Measurements from ENCODE around the gene RRP1.

RRP1 gene

DNA sequence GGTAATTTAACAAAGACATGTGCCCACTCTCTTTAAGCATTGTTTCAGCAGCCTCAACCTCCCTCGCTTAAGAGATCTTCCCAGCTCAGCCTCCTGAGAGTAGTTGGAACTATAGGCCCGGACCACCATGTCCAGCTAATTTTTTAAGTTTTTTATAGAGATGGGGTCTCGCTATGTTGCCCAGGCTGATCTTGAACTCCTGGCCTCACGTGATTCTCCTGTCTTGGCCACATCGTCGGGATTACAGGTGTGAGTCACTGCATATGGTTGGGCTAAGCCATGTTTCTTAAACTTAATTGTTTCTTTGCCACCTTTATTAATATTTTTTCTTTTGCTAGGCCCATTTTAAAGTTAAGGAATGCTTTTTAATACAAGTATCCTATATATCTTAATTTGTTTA, 57.1 kb downstream of the RRP1 start:
- DNase-seq, result no peak

DNA sequence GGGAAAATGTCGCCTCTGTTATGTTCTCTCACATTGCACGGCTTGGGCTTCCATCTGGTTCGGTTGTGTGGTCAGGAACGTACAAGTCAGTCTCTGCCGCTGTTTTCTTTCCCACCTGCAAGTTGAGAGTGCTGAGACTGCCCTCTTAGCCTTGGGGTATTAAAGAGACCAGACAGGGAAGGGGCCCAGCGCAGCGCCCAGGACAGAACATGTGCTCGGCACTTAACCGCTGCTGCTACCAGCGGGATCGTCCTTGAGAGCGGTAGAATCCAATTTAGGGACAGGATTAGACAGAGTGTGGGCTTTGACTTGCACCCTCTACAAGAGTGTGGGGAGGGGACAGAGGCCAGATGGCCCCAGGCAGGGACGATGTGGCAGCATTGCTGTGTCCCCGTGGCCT, 57.9 kb downstream of the RRP1 start:
- no peak for DNase-seq

DNA sequence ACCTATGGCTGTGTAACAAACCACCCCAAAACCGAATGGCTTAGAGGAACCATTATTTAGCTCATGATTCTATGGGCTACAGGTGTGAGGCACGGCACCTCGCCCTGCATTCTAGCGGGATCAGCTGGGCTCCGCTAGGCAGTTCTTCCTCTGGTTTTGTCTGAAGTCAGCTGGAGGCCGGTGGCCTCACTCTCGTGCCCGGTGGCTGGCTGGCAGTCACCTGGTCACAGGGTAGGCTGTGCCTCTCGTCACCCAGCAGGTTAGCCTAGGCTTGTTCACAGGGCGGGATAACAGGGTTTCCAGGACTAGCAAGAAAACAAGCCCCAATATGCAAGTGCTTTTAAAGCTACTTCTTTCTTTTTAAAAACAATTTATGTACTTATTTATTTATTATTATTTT, 59.4 kb downstream of the RRP1 start:
- no peak for DNase-seq

DNA sequence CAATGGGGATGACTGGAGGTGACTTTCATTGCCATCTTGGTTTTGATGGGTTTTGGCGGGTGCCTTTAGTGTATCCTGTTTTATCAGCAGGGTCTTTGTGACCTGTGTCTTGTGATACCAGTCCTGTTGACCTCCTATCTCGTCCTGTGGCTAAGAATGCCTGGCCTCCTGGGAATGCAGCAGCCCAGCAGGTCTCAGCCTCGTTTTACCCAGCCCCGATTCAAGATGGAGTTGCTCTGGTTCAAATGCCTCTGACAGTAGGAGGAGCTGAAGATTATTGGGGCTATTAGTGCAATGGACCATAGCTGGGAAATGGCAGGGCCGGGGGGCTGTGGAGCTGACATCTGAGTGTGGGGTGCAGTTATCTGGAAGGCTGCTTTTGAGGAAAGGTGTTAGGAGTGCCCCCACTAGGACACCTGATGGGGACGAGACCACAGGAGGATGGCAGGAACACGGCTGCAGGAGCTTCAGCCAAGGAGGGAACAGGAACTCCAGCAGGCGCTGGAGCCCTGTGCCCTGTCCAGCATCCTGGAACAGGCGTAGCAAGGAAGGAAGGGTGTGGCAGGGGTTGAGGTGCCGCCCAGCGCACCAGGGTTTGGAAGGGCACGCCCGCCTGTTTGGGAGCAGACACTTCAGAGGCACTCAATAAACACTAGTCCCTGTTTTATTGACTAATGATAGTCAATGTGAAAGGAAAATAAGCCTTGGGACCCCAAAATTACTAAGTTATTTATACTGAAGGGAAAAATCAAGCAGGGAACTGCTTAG, 60.3 kb downstream of the RRP1 start:
- no peak for DNase-seq

DNA sequence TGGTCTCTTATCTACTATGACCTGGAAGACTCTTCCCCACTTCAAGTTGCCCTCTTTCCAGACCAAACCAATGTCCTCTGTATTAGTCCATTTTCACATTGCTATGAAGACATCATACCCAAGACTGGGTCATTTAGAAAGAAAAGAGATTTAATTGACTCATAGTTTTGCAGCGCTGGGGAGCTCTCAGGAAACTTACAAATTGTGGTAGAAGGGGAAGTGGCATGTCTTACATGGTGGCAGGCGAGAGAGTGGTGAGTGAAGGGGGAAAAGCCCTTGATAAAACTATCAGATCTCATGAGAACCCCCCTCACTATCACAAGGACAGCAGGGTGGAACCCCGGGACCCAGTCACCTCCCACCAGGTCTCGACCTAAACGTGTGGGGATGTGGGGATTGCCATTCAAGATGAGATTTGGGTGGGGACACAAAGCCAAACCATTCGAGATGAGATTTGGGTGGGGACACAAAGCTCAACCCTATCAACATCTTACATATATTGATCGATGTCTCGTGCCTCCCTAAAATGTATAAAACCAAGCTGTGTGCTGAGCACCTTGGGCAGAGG, 61.4 kb downstream of the RRP1 start:
- no peak for DNase-seq

DNA sequence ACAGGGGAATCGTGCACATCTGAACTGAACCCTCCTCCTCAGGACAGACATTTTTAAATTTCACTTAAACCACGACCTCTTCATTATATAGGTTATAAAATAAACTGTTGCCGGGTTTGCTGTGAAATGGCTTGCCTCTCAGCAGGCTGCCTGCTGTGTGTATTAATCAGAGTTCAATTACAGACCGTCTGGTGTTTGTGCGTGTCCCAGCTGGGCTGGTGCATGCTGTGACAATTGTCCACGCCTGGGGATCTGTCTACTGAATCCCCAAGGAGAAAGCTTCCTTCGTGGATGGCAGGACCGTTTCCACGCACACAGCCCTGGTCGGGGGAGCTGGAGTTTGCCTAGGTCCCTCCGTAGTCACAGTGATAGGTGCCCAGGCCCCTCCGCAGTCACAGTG, 62.2 kb downstream of the RRP1 start:
- no peak for DNase-seq

DNA sequence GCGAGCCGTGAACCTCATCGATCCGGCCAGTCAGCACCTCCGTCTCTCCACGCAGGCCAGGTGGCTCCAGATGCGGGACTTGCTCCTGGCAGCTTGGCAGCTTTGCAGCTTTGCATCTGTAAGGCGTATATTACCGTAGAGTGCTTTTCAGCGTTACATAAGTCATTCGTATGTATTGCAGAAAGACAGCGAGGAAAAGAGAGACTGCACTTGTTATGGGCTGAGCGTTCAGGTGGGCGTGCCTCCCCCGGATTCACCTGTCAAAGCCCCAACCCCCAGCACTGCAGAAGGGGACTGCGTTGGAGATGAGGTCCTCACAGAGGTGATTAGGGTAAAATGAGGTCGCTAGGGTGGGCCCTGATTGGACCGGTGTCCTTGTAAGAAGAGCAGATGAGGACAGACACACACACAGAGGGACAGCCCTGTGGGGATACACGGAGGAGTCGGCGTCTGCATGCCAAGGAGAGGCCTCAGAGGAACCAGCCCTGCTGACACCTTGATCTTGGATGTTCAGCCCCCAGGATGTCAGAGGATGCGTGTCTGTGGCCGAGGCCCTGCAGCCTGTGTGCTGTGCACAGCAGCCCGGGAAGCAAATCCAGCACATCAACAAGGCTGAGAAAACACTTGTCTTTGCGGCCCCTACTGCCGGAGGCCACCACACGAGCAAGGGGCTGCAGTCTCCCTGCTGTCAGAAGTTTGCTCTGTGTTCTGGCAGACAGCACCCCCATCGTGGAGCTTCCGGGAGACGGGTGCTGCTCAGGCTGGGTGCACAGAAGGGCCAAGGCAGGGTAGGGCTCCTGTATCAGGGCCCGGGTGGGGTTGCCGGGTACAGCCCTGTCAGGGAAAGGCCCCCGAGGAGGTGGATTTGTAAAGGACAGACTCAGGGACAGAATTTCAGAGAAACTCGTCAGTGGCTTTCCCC, 64.7 kb downstream of the RRP1 start:
- no peak for DNase-seq

All from central memory CD4-positive, alpha-beta T cell (primary cell).